GM10248 (cell line): ENCODE data around the gene MCMBP.
"Not testable (repeated sequence)": the region's sequence is repeated elsewhere in the genome, so short reads cannot be mapped to it uniquely, and the experiment has no call there.

ENCODE experiments used
- CTCF ChIA-PET: fragments of 300-600 bp; sonication (Branson Sonifier 250); formaldehyde crosslinking; extraction: SDS; loops from one replicate; lab custom pipeline; 2021; ENCODE audit warnings: antibody characterized with exemption; lab: Yijun Ruan, JAX
- POLR2A ChIA-PET: fragments of 350-650 bp; sonication (Branson Sonifier 250); formaldehyde crosslinking; extraction: SDS; loops from one replicate; lab custom pipeline; 2020; ENCODE audit warnings: antibody characterized with exemption; lab: Yijun Ruan, JAX
- DNase-seq: peaks from one replicate; pipeline ENCODE4 v3.0.0; 2012; ENCODE audit errors: extremely low spot score
- CTCF ChIP-seq: IDR thresholded peaks from 2 replicates; pipeline ENCODE4 v1.5.1; 2012; ENCODE audit warnings: mild to moderate bottlenecking, low read depth; ENCODE audit errors: extremely low read depth, missing control alignments, control extremely low read depth

Gene MCMBP

GRCh38 chr10:119796039-119796438 lies 76.6 kb downstream of the MCMBP start:
- DNase-seq, result no peak
- ChIA-PET CTCF (interaction anchor here (1.7 kb wide), 1 partner anchor 18 kb away, joined by 3 read pairs; no protein-coding TSS in a partner anchor), POLR2A (no interaction called here)
- TF ChIP-seq CTCF, result no peak

DNA sequence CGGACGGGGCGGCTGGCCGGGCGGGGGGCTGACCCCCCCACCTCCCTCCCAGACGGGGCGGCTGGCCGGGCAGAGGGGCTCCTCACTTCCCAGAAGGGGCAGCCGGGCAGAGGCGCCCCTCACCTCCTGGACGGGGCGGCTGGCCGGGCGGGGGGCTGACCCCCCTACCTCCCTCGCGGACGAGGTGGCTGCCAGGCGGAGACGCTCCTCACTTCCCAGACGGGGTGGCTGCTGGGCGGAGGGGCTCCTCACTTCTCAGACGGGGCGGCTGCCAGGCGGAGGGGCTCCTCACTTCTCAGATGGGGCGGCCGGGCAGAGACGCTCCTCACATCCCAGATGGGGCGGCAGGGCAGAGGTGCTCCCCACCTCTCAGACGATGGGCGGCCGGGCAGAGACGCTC lies 77.5 kb downstream of the MCMBP start:
- POLR2A ChIA-PET, CTCF ChIA-PET, DNase-seq: not testable (repeated sequence)

GRCh38 chr10:119786117-119786769 lies 86.4 kb downstream of the MCMBP start:
- CTCF ChIA-PET, result interaction anchor here (0.7 to 1.7 kb wide), 5 partner anchors 11 to 99 kb away, joined by 3 to 5 read pairs (median 4); no protein-coding TSS in a partner anchor
- POLR2A ChIA-PET, result no interaction called here
- TF ChIP-seq CTCF, result no peak
- no peak for DNase-seq

DNA sequence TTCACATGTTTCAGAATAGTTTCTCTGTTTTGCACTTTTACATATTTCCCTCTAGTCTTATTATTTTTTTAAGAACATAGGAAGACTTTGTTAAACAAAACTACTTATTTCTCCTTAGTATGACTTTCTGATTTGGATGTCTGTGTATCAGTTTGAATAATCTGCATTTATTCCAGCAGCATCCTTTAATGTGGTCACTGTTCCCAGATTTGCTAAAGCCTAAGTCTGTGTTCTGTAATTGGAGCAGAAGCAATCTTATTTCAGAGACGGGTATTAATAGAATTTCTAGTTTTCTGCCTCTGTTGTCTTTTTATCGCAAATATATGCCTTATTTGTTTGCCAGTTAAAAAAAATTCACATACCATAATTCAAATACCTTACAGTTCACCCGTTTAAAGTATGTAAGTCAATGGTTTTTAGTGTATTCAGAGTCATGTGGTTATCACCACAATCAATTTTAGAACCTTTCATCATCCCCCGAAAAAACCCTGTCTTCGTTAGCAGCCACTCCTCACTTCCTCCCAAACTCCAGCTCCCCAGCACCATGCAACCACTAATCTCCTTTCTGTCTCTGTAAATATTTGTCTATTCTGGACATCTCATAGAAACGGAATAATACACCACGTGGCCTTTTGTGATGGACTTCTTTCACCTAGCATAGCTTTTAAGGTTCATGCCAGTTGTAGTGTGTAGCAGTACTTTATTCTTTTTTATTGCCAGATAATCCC lies 88.1 kb downstream of the MCMBP start:
- ChIA-PET CTCF (interaction anchor here (0.8 to 1.7 kb wide), 6 partner anchors 11 to 97 kb away, joined by 3 to 6 read pairs (median 4); no protein-coding TSS in a partner anchor), POLR2A (interaction anchor here (0.9 kb wide), 1 partner anchor 59 kb away, joined by 3 read pairs; the partner anchor contains the start of gene INPP5F)
- DNase-seq, result peak; percentile 38
- no peak for TF ChIP-seq CTCF

GRCh38 chr10:119783665-119784027 lies 89.0 kb downstream of the MCMBP start:
- no peak for DNase-seq
- no peak for TF ChIP-seq CTCF
- CTCF ChIA-PET, result interaction anchor here (0.7 to 2.0 kb wide), 6 partner anchors 10 to 100 kb away, joined by 3 to 6 read pairs (median 4); no protein-coding TSS in a partner anchor
- POLR2A ChIA-PET, result no interaction called here

GRCh38 chr10:119782981-119783664 lies 89.5 kb downstream of the MCMBP start:
- no peak for DNase-seq
- CTCF ChIA-PET, result interaction anchor here (0.7 to 2.0 kb wide), 7 partner anchors 9 to 99 kb away, joined by 3 to 6 read pairs (median 4); no protein-coding TSS in a partner anchor
- TF ChIP-seq CTCF, result no peak
- POLR2A ChIA-PET, result no interaction called here
